Measurements from ENCODE around the gene PTEN.

PTEN gene

DNA sequence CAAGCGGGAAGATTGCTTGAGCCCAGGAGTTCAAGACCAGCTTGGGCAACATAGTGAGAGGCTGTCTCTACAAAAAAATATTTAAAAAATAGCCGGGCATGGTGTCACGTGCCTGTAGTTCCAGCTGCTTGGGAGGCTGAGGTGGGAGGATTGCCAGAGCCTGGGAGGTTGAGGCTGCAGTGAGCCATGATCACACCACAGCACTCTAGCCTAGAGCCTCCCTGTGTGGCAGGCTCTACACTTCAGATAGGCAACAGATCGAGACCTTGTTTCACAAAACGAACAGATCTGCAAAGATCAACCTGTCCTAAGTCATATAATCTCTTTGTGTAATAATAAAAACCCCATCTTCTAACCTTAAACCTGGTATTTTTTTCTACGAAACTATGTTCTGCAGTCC, 76.8 kb downstream of the PTEN start:
- H3K79me2 ChIP-seq (ENCODE audit: low read length), result peaks cover 36% of the 10 kb centered on the region
- no peak overlapping the region for H2AFZ ChIP-seq (ENCODE audit: low read length)
- no peaks in the 10 kb centered on the region for H3F3A ChIP-seq (ENCODE audit: insufficient read depth, low read length)
- DNase-seq, result no peak
- H3K36me3 ChIP-seq (replicated peaks; ENCODE audit: insufficient read depth, low read length), result no peaks in the 10 kb centered on the region; the same call in none of the 2 replicates
- no peak for TF ChIP-seq EZH2phosphoT487 (IDR thresholded peaks at IDR 0.05; ENCODE audit: low read length)
- TF ChIP-seq EZH2 (optimal IDR thresholded peaks at IDR 0.05; ENCODE audit: low read depth, low read length), result no peak
- TF ChIP-seq, protein P1, sequence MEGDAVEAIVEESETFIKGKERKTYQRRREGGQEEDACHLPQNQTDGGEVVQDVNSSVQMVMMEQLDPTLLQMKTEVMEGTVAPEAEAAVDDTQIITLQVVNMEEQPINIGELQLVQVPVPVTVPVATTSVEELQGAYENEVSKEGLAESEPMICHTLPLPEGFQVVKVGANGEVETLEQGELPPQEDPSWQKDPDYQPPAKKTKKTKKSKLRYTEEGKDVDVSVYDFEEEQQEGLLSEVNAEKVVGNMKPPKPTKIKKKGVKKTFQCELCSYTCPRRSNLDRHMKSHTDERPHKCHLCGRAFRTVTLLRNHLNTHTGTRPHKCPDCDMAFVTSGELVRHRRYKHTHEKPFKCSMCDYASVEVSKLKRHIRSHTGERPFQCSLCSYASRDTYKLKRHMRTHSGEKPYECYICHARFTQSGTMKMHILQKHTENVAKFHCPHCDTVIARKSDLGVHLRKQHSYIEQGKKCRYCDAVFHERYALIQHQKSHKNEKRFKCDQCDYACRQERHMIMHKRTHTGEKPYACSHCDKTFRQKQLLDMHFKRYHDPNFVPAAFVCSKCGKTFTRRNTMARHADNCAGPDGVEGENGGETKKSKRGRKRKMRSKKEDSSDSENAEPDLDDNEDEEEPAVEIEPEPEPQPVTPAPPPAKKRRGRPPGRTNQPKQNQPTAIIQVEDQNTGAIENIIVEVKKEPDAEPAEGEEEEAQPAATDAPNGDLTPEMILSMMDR (IDR thresholded peaks at IDR 0.05; ENCODE audit: low read length), result no peak
- H3K9me3 ChIP-seq (replicated peaks; ENCODE audit: insufficient read depth, low read length), result no peaks in the 10 kb centered on the region
- H3K4me1 ChIP-seq (ENCODE audit: low read length), result no peaks in the 10 kb centered on the region
- H3K27ac ChIP-seq (ENCODE audit: low read length), result no peak overlapping the region
- H3K9me2 ChIP-seq (replicated peaks; ENCODE audit: insufficient read depth, low read length), result no peaks in the 10 kb centered on the region
- H3K27me3 ChIP-seq (replicated peaks; ENCODE audit: insufficient read depth, low read length), result no peaks in the 10 kb centered on the region
- no peak overlapping the region for H3K4me3 ChIP-seq (ENCODE audit: low read length)
- H3K9ac ChIP-seq (ENCODE audit: low read length), result no peak overlapping the region
- no peak overlapping the region for H3K4me2 ChIP-seq (ENCODE audit: low read depth, low read length)
- no peaks in the 10 kb centered on the region for H4K20me1 ChIP-seq (ENCODE audit: insufficient read depth, low read length)

- TF ChIP-seq, protein P1 (IDR thresholded peaks at IDR 0.05; ENCODE audit: low read length), result no peak
- no peak for TF ChIP-seq EZH2 (optimal IDR thresholded peaks at IDR 0.05; ENCODE audit: low read depth, low read length)
- no peak for TF ChIP-seq EZH2phosphoT487 (IDR thresholded peaks at IDR 0.05; ENCODE audit: low read length)
- no peak overlapping the region for H2AFZ ChIP-seq (ENCODE audit: low read length)
- no peaks in the 10 kb centered on the region; the same call in 1 of the 2 replicates for H3K36me3 ChIP-seq (replicated peaks; ENCODE audit: insufficient read depth, low read length)
- H3K79me2 ChIP-seq (ENCODE audit: low read length), result peaks cover 19% of the 10 kb centered on the region
- no peaks in the 10 kb centered on the region for H4K20me1 ChIP-seq (ENCODE audit: insufficient read depth, low read length)
- no peak overlapping the region for H3K4me3 ChIP-seq (ENCODE audit: low read length)
- no peak overlapping the region for H3K4me2 ChIP-seq (ENCODE audit: low read depth, low read length)
- H3K27ac ChIP-seq (ENCODE audit: low read length), result no peak overlapping the region
- H3K27me3 ChIP-seq (replicated peaks; ENCODE audit: insufficient read depth, low read length), result no peaks in the 10 kb centered on the region
- no peaks in the 10 kb centered on the region for H3F3A ChIP-seq (ENCODE audit: insufficient read depth, low read length)
- no peaks in the 10 kb centered on the region for H3K9me3 ChIP-seq (replicated peaks; ENCODE audit: insufficient read depth, low read length)
- no peaks in the 10 kb centered on the region for H3K4me1 ChIP-seq (ENCODE audit: low read length)
- DNase-seq, result no peak
- no peak overlapping the region for H3K9ac ChIP-seq (ENCODE audit: low read length)
- H3K9me2 ChIP-seq (replicated peaks; ENCODE audit: insufficient read depth, low read length), result no peaks in the 10 kb centered on the region
These were observed 79.6 kb downstream of the PTEN start for GRCh38 chr10:87942884-87943527.

DNA sequence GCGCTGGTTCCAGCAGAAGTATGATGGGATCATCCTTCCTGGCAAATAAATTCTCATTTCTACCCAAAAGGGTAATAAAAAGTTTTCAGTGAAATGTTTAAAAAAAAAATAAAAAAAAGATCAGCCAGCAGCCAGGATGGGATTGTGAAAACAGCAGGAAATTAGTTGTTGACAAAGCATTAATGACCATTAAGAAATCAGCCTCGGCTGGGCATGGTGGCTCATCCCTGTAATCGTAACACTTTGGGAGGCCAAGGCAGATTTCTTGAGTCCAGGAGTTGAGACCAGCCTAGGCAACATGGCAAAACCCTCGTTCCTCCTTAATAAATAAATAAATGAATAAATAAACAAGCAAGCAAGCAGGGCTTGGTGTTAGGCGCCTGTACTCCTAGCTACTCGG, 82.6 kb downstream of the PTEN start:
- Histone ChIP-seq H3K4me3 (ENCODE audit: low read length) (no peak overlapping the region), H3F3A (ENCODE audit: insufficient read depth, low read length) (no peaks in the 10 kb centered on the region), H3K27me3 (replicated peaks; ENCODE audit: insufficient read depth, low read length) (no peaks in the 10 kb centered on the region), H3K9me3 (replicated peaks; ENCODE audit: insufficient read depth, low read length) (no peaks in the 10 kb centered on the region), H3K36me3 (replicated peaks; ENCODE audit: insufficient read depth, low read length) (no peaks in the 10 kb centered on the region), H3K9ac (ENCODE audit: low read length) (no peak overlapping the region), H3K4me2 (ENCODE audit: low read depth, low read length) (no peak overlapping the region), H2AFZ (ENCODE audit: low read length) (no peak overlapping the region), H4K20me1 (ENCODE audit: insufficient read depth, low read length) (no peaks in the 10 kb centered on the region), H3K4me1 (ENCODE audit: low read length) (no peaks in the 10 kb centered on the region), H3K79me2 (ENCODE audit: low read length) (peaks cover 6% of the 10 kb centered on the region; the same call in 1 of the 2 replicates), H3K27ac (ENCODE audit: low read length) (no peak overlapping the region), H3K9me2 (replicated peaks; ENCODE audit: insufficient read depth, low read length) (no peaks in the 10 kb centered on the region)
- TF ChIP-seq, protein P1 (IDR thresholded peaks at IDR 0.05; ENCODE audit: low read length), result no peak
- TF ChIP-seq EZH2 (optimal IDR thresholded peaks at IDR 0.05; ENCODE audit: low read depth, low read length) (no peak), EZH2phosphoT487 (IDR thresholded peaks at IDR 0.05; ENCODE audit: low read length) (no peak)
- no peak for DNase-seq
